ENCODE data around the gene HES7. TPM values are rescaled to one million over a fixed set of nuclear protein-coding genes. Genes with fewer than 3 reads are reported as not detected.

The HES7 gene
- polyA plus RNA-seq, 2 of the 4 experiments (the other 2 are of a cell fraction), result 0.56 to 0.72 TPM

GRCh38 chr17:8126491-8127066, 2.7 kb upstream of the HES7 start (continued):
- TF ChIP-seq MAX (IDR thresholded peaks at IDR 0.05) (0 out of 2 replicates have a peak, but pooled peaks have one; percentile 12), PBX3 (IDR thresholded peaks at IDR 0.05) (no peak), BHLHE40 (IDR thresholded peaks at IDR 0.05; ENCODE audit: low read depth, low read length) (no peak), EP300 (IDR thresholded peaks at IDR 0.05) (no peak), PHF8 (IDR thresholded peaks at IDR 0.05; ENCODE audit: borderline replicate concordance, low read depth) (peak; percentile 61; the same call in 1 of the 2 replicates), CTCF (IDR thresholded peaks at IDR 0.05) (no peak), KDM5A (IDR thresholded peaks at IDR 0.05) (no peak), JUN (IDR thresholded peaks at IDR 0.05) (peak in 1 of 2 experiments; percentile 30; a peak in 1 of 5 replicates), NR3C1 (IDR thresholded peaks at IDR 0.05) (no peak), BCL3 (IDR thresholded peaks at IDR 0.05) (no peak), SMC3 (IDR thresholded peaks at IDR 0.05) (no peak), RFX5 (IDR thresholded peaks at IDR 0.05) (no peak), ZFP36 (IDR thresholded peaks at IDR 0.05; ENCODE audit: borderline replicate concordance, partially characterized antibody) (no peak)

- peak overlapping the region; percentile 56 for H3K4me3 ChIP-seq
- no peaks in the 10 kb centered on the region for H3K9me3 ChIP-seq
- POLR2A ChIA-PET, result interaction anchor here (0.7 to 2.1 kb wide), 7 partner anchors 11 to 237 kb away, joined by 5 to 14 read pairs (median 8); partner anchors contain the start of gene BORCS6
- FAIRE-seq (no peak), ATAC-seq (peak in 1 of 2 experiments; percentile 10; a peak in 3 of 6 replicates), DNase-seq (ENCODE audit: low read depth in 1 of 2, low spot score in 1 of 2) (peak; percentile 62 to 75)
- peak overlapping the region; percentile 95 for H3K4me2 ChIP-seq
- CTCF ChIA-PET, result interaction anchor here (1.8 to 26.5 kb wide), 4 partner anchors 13 to 96 kb away, joined by 6 to 601 read pairs (median 44); partner anchors contain the start of genes PER1 and VAMP2
- peaks cover 19% of the 10 kb centered on the region for H3K4me1 ChIP-seq
- TF ChIP-seq CHD2 (IDR thresholded peaks at IDR 0.05; ENCODE audit: low read length, partially characterized antibody) (peak; percentile 39), GATA3 (IDR thresholded peaks at IDR 0.05; ENCODE audit: borderline replicate concordance) (no peak), TFCP2L1 (CRISPR knock-in tag; IDR thresholded peaks at IDR 0.05) (peak; percentile 51; the same call in 1 of the 2 replicates), CHD4 (IDR thresholded peaks at IDR 0.05; ENCODE audit: borderline replicate concordance) (peak; percentile 79; the same call in 1 of the 2 replicates), ZFP36 (IDR thresholded peaks at IDR 0.05; ENCODE audit: borderline replicate concordance, partially characterized antibody) (peak; percentile 62), MAX (IDR thresholded peaks at IDR 0.05) (no peak; the same call in none of the 2 replicates), SMC3 (IDR thresholded peaks at IDR 0.05) (0 out of 3 replicates have a peak, but pooled peaks have one; percentile 0)
- H3K27ac ChIP-seq, result peak overlapping the region; percentile 73 to 86
- WGBS (ENCODE audit: missing lambda C conversion rate), result under 1% methylated on average over 35 of the region's 35 CpGs
Observed at GRCh38 chr17:8125947-8126490, 2.1 kb upstream of the HES7 start.

Measured in A549 (cell line).